ENCODE data around the gene SPI1. TPM values are rescaled to one million over a fixed set of nuclear protein-coding genes. Genes with fewer than 3 reads are reported as not detected.
A peak's percentile ranks its signal among the peaks of the same experiment; 100 is the strongest.

The SPI1 gene
- polyA plus RNA-seq, 2 of the 4 experiments (the other 2 are of a cell fraction) = 0.14 TPM; not detected in 1

GRCh38 chr11:47398551-47398950 lies 20.2 kb upstream of the SPI1 start:
- POLR2A ChIA-PET = no interaction called here
- Histone ChIP-seq H3K4me2 (no peak overlapping the region), H3K27ac (no peak overlapping the region), H3K4me1 (peaks cover 6% of the 10 kb centered on the region; the same call in 2 of the 3 replicates), H3K9me3 (no peaks in the 10 kb centered on the region), H3K4me3 (no peak overlapping the region)
- CTCF ChIA-PET = interaction anchor here (0.6 to 3.9 kb wide), 7 partner anchors 9 to 490 kb away, joined by 3 to 27 read pairs (median 3); no protein-coding TSS in a partner anchor
- no peak for DNase-seq (ENCODE audit: low read depth in 1 of 2, low spot score in 1 of 2)
- no peak for FAIRE-seq
- TF ChIP-seq POLR2A (IDR thresholded peaks at IDR 0.05; ENCODE audit: low read length) = no peak
- no peak for TF ChIP-seq ZSCAN20 (CRISPR knock-in tag; IDR thresholded peaks at IDR 0.05)
- no peak for TF ChIP-seq MAZ (IDR thresholded peaks at IDR 0.05; ENCODE audit: borderline replicate concordance, low read depth, low read length)
- no peak for TF ChIP-seq ZC3H11A (IDR thresholded peaks at IDR 0.05)
- TF ChIP-seq KDM5A (IDR thresholded peaks at IDR 0.05) = no peak
- 80% methylated on average over 1 of the region's 1 CpG for whole genome bisulfite sequencing (ENCODE audit: missing lambda C conversion rate)
- ATAC-seq = peak in 1 of 2 experiments; percentile 11; a peak in 1 of 6 replicates

DNA sequence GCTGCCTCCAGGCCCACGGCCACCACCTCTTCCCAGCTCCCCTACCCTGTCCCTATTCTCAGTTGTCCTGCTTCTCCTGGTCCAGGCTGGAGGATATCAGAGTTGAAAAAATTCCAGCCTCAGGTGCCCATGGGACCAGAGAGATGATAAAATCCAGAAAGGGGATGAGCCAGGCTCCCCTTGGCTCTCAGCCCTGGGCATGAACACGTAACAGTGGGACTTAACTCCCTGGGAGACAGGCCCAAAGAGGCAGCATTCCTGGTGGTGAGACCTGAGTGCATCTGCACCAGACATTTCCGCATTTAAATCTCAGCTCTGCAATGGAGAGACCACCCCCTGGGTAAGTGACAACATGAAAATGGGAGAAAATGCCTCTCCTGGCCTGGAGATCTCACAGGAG lies 19.7 kb upstream of the SPI1 start:
- CTCF ChIA-PET = interaction anchor here (1.6 to 3.9 kb wide), 3 partner anchors 9 to 25 kb away, joined by 3 to 27 read pairs (median 6); no protein-coding TSS in a partner anchor
- WGBS (ENCODE audit: missing lambda C conversion rate) = 86% methylated on average over 3 of the region's 3 CpGs
- no peak for FAIRE-seq

DNA sequence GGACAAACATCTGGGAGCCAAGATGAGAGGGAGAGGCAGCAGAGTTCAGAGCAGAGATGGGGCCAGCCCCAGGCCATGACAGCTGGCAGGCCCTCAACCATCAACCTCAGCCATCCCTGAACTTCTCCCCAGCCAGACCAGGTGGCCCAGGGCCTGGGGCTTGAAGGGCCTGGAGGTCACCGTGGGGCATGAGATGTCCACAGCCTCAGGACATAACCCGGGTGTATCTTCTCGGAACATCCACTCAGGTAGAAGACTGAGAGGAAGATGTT lies 17.6 kb upstream of the SPI1 start:
- Histone ChIP-seq H3K9me3 (no peaks in the 10 kb centered on the region), H3K4me3 (no peak overlapping the region), H3K27ac (no peak overlapping the region), H3K4me2 (no peak overlapping the region), H3K4me1 (peaks cover 6% of the 10 kb centered on the region; the same call in 2 of the 3 replicates)
- 78% methylated on average over 3 of the region's 3 CpGs for WGBS (ENCODE audit: missing lambda C conversion rate)
- ATAC-seq (no peak), FAIRE-seq (no peak), DNase-seq (ENCODE audit: low read depth in 1 of 2, low spot score in 1 of 2) (no peak)
- CTCF ChIA-PET = interaction anchor here (0.7 to 0.9 kb wide), 2 partner anchors 16 to 23 kb away, joined by 3 read pairs; no protein-coding TSS in a partner anchor
- POLR2A ChIA-PET = no interaction called here
- TF ChIP-seq, protein P1, sequence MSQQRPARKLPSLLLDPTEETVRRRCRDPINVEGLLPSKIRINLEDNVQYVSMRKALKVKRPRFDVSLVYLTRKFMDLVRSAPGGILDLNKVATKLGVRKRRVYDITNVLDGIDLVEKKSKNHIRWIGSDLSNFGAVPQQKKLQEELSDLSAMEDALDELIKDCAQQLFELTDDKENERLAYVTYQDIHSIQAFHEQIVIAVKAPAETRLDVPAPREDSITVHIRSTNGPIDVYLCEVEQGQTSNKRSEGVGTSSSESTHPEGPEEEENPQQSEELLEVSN (IDR thresholded peaks at IDR 0.05; ENCODE audit: borderline replicate concordance, low read depth) = no peak
- TF ChIP-seq REST (IDR thresholded peaks at IDR 0.05) (no peak), FOXS1 (CRISPR knock-in tag; IDR thresholded peaks at IDR 0.05) (no peak), TP53 (CRISPR knock-in tag; IDR thresholded peaks at IDR 0.05) (no peak), CBX2 (IDR thresholded peaks at IDR 0.05; ENCODE audit: borderline replicate concordance, low read depth) (no peak), CTCF (IDR thresholded peaks at IDR 0.05) (no peak), CBX8 (IDR thresholded peaks at IDR 0.05) (no peak), FOSB (CRISPR knock-in tag; IDR thresholded peaks at IDR 0.05) (no peak), SMC3 (IDR thresholded peaks at IDR 0.05) (no peak)

More for the DNA sequence above, 19.7 kb upstream of the SPI1 start:
- no peak for DNase-seq (ENCODE audit: low read depth in 1 of 2, low spot score in 1 of 2)
- H3K4me1 ChIP-seq = peaks cover 6% of the 10 kb centered on the region; the same call in 2 of the 3 replicates
- TF ChIP-seq MAZ (IDR thresholded peaks at IDR 0.05; ENCODE audit: borderline replicate concordance, low read depth, low read length) = no peak
- TF ChIP-seq BHLHE40 (IDR thresholded peaks at IDR 0.05; ENCODE audit: low read depth, low read length) = no peak
- TF ChIP-seq BCL3 (IDR thresholded peaks at IDR 0.05) = no peak
- TF ChIP-seq, protein P2, sequence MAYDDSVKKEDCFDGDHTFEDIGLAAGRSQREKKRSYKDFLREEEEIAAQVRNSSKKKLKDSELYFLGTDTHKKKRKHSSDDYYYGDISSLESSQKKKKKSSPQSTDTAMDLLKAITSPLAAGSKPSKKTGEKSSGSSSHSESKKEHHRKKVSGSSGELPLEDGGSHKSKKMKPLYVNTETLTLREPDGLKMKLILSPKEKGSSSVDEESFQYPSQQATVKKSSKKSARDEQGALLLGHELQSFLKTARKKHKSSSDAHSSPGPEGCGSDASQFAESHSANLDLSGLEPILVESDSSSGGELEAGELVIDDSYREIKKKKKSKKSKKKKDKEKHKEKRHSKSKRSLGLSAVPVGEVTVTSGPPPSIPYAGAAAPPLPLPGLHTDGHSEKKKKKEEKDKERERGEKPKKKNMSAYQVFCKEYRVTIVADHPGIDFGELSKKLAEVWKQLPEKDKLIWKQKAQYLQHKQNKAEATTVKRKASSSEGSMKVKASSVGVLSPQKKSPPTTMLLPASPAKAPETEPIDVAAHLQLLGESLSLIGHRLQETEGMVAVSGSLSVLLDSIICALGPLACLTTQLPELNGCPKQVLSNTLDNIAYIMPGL (CRISPR knock-in tag; IDR thresholded peaks at IDR 0.05; ENCODE audit: borderline replicate concordance) = no peak
- TF ChIP-seq, protein P3, sequence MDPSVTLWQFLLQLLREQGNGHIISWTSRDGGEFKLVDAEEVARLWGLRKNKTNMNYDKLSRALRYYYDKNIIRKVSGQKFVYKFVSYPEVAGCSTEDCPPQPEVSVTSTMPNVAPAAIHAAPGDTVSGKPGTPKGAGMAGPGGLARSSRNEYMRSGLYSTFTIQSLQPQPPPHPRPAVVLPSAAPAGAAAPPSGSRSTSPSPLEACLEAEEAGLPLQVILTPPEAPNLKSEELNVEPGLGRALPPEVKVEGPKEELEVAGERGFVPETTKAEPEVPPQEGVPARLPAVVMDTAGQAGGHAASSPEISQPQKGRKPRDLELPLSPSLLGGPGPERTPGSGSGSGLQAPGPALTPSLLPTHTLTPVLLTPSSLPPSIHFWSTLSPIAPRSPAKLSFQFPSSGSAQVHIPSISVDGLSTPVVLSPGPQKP (IDR thresholded peaks at IDR 0.05; ENCODE audit: low read depth, low read length) = no peak
- TF ChIP-seq EHF (CRISPR knock-in tag; IDR thresholded peaks at IDR 0.05) = no peak
- TF ChIP-seq, protein P4, sequence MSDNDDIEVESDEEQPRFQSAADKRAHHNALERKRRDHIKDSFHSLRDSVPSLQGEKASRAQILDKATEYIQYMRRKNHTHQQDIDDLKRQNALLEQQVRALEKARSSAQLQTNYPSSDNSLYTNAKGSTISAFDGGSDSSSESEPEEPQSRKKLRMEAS (IDR thresholded peaks at IDR 0.05) = no peak
- TF ChIP-seq SMC3 (IDR thresholded peaks at IDR 0.05) = no peak
- no peak for TF ChIP-seq ZFP36 (IDR thresholded peaks at IDR 0.05; ENCODE audit: borderline replicate concordance, partially characterized antibody)
- TF ChIP-seq POLR2A (IDR thresholded peaks at IDR 0.05; ENCODE audit: low read length) = no peak
- TF ChIP-seq HOXB5 (CRISPR knock-in tag; IDR thresholded peaks at IDR 0.05) = no peak
- TF ChIP-seq RAD21 (conservative IDR thresholded peaks at IDR 0.05 in 1 of 2, IDR thresholded peaks at IDR 0.05 in 1 of 2) = no peak
- no peak for TF ChIP-seq KDM1A (IDR thresholded peaks at IDR 0.05; ENCODE audit: low read depth)
- no peaks in the 10 kb centered on the region for H3K9me3 ChIP-seq
- ATAC-seq = no peak
- no peak overlapping the region for H3K4me3 ChIP-seq
- H3K27ac ChIP-seq = no peak overlapping the region
- POLR2A ChIA-PET = no interaction called here
- H3K4me2 ChIP-seq = no peak overlapping the region

All from A549 (cell line).